ENCODE results near the gene COL19A1.

COL19A1 gene

DNA sequence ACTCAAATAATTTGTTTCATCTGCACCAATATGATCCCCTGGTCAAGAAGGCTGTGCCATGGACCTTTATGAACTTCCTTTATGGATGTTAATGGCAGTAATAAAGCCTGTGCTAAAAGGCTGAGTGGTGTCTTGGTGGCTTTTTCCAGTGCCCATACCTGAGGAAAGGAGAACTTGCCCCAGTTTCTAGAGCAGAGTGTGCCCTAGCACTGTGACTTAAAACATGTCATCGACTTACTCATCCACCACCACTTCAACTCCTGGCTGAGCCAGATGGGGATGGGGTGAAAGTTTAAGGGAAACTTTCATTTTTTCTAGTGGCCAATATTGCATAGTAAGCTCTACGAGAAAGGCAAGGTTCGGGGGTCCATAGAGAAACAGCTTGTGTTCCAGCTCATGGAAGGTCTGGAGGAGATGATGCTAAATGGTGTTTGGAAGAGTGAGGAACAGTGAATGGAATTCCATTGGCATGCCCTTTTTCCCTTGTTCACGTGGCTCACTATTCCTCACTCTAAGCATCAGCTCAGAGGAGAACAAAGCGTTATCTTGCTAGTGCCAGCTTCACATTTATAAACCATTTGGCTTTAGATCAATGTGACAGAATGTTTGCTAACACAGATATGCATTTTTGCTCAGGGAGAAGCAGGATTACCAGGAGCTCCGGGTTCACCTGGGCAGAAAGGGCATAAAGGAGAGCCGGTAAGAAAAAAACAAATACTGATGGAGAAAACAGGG is 71.2 kb downstream of the COL19A1 start:
- Histone ChIP-seq H3K27ac (no peak overlapping the region), H3K9ac (no peak overlapping the region)

DNA sequence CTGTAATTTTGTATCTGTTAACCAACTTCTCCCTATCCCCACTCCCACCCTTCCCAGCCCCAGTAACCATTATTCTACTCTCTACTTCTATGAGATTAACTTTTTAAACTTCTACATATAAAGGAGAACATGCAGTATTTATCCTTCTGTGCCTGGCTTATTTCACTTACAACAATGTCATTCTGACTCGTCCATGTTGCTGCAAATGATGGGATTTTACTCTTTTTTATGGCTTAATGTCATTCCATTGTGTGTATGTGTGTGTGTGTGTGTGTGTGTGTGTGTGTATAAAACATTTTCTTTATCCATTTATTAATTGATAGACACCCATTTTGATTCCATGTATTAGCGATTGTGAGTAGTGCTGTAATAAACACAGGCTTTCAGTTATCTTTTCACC is 76.1 kb downstream of the COL19A1 start:
- Histone ChIP-seq H3K4me3 (ENCODE audit: low read depth, low read length) (no peak overlapping the region), H3K36me3 (ENCODE audit: control insufficient read depth, insufficient read depth, low read length) (no peaks in the 10 kb centered on the region), H3K27ac (no peak overlapping the region), H3K27me3 (ENCODE audit: control insufficient read depth, insufficient read depth, low read length) (no peaks in the 10 kb centered on the region), H2AFZ (no peak overlapping the region), H3K4me2 (ENCODE audit: low read length) (no peak overlapping the region), H3K9ac (no peak overlapping the region), H3K9me3 (ENCODE audit: control insufficient read depth, low read length) (no peaks in the 10 kb centered on the region), H3K4me1 (no peaks in the 10 kb centered on the region), H3K79me2 (no peaks in the 10 kb centered on the region)
- TF ChIP-seq, protein P1, sequence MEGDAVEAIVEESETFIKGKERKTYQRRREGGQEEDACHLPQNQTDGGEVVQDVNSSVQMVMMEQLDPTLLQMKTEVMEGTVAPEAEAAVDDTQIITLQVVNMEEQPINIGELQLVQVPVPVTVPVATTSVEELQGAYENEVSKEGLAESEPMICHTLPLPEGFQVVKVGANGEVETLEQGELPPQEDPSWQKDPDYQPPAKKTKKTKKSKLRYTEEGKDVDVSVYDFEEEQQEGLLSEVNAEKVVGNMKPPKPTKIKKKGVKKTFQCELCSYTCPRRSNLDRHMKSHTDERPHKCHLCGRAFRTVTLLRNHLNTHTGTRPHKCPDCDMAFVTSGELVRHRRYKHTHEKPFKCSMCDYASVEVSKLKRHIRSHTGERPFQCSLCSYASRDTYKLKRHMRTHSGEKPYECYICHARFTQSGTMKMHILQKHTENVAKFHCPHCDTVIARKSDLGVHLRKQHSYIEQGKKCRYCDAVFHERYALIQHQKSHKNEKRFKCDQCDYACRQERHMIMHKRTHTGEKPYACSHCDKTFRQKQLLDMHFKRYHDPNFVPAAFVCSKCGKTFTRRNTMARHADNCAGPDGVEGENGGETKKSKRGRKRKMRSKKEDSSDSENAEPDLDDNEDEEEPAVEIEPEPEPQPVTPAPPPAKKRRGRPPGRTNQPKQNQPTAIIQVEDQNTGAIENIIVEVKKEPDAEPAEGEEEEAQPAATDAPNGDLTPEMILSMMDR (IDR thresholded peaks at IDR 0.05), result no peak

More for the DNA sequence above, 71.2 kb downstream of the COL19A1 start:
- H3K36me3 ChIP-seq (ENCODE audit: control insufficient read depth, insufficient read depth, low read length), result no peaks in the 10 kb centered on the region
- no peak overlapping the region for H3K4me2 ChIP-seq (ENCODE audit: low read length)
- no peak overlapping the region for H3K4me3 ChIP-seq (ENCODE audit: low read depth, low read length)
- no peaks in the 10 kb centered on the region for H3K79me2 ChIP-seq
- H3K4me1 ChIP-seq, result no peaks in the 10 kb centered on the region
- H3K9me3 ChIP-seq (ENCODE audit: control insufficient read depth, low read length), result no peaks in the 10 kb centered on the region
- no peak overlapping the region for H2AFZ ChIP-seq
- TF ChIP-seq, protein P1 (IDR thresholded peaks at IDR 0.05), result no peak
- H3K27me3 ChIP-seq (ENCODE audit: control insufficient read depth, insufficient read depth, low read length), result no peaks in the 10 kb centered on the region

DNA sequence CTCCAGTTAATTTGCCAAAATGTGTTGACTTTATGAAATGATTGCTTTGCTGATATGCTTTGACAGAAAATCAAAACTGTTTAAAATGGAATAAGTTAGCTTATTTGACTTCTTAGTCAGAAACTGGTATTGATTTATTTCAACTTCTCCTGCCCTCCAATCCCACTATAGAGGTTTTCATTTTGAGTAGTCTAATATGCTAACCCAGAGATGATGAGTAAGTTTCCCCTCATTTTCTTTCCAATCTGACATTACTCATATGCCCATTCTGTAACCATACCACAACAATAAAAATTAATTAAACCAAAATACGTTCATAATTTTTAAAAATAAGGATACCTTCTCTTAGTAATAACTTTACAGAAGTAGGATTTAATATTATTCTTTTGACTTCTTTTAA is 78.8 kb downstream of the COL19A1 start:
- Histone ChIP-seq H3K4me1 (no peaks in the 10 kb centered on the region), H3K79me2 (no peaks in the 10 kb centered on the region), H3K36me3 (ENCODE audit: control insufficient read depth, insufficient read depth, low read length) (no peaks in the 10 kb centered on the region), H2AFZ (no peak overlapping the region), H3K4me3 (ENCODE audit: low read depth, low read length) (no peak overlapping the region), H3K27ac (no peak overlapping the region), H3K27me3 (ENCODE audit: control insufficient read depth, insufficient read depth, low read length) (no peaks in the 10 kb centered on the region), H3K4me2 (ENCODE audit: low read length) (no peak overlapping the region), H3K9ac (no peak overlapping the region), H3K9me3 (ENCODE audit: control insufficient read depth, low read length) (no peaks in the 10 kb centered on the region)
- TF ChIP-seq, protein P1 (IDR thresholded peaks at IDR 0.05), result no peak

DNA sequence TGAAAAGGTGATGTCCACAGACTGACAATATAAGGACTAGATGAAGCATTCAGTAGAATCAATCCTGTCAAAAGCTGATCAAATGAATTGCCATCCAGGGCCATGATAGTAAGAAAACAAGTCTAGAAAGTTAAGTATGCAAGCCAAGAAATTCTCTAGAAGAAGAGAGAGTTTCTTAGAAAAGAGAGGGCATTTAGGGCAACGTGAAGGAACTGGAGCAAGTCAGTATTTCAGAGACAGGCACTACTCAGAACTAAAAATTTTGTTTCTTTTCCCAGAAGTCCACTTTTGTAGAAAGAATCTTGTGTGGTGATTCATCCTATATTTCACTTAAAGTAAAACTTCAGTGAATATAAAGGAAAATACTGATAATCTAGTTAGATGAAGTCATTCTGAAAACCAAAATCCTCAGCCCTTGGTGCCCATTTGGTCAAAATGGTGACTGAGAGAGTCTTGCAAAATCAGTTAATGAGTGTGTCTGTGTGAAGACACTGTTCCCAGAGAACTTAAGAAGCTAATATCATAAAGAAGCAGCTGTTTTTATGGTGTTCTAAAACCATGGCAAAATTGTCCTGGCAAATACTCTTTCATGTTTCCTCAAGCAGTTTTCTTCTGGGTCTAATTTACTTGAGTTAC is 82.2 kb downstream of the COL19A1 start:
- Histone ChIP-seq H3K4me1 (no peaks in the 10 kb centered on the region), H3K9ac (no peak overlapping the region), H3K27me3 (ENCODE audit: control insufficient read depth, insufficient read depth, low read length) (no peaks in the 10 kb centered on the region), H3K27ac (no peak overlapping the region), H3K9me3 (ENCODE audit: control insufficient read depth, low read length) (no peaks in the 10 kb centered on the region), H3K4me3 (ENCODE audit: low read depth, low read length) (no peak overlapping the region), H2AFZ (no peak overlapping the region), H3K4me2 (ENCODE audit: low read length) (no peak overlapping the region), H3K36me3 (ENCODE audit: control insufficient read depth, insufficient read depth, low read length) (no peaks in the 10 kb centered on the region), H3K79me2 (no peaks in the 10 kb centered on the region)
- TF ChIP-seq, protein P1 (IDR thresholded peaks at IDR 0.05), result no peak

All from parathyroid adenoma (tissue), 2 donors.